ENCODE results near the gene ZCRB1. TPM values are rescaled to one million over a fixed set of nuclear protein-coding genes. Genes with fewer than 3 reads are reported as not detected.

The ZCRB1 gene
- total RNA-seq, 1 experiment from 2014 or later, result 71.5 TPM

DNA sequence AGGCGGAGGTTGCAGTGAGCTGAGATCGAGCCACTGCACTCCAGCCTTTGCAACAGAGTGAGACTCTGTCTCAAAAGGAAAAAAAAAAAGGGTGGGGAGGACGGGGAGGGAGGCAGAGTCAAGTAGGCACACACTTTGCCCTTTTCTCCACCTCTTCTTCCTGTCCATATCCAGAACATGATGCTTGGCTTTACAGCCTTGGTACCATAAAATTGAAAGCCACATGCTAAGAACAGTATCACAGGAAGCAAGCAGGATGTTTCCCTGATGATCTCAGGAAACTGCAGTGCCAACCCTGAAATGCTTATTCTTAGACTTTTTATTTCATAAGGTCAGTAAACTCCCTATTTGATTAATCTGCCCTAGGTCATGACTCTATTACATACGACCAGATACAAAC, 55.3 kb downstream of the ZCRB1 start:
- H3K23me2 ChIP-seq (ENCODE audit: insufficient read length, low read depth, low read length, poor library complexity, severe bottlenecking), result peaks cover 3% of the 10 kb centered on the region
- H2BK120ac ChIP-seq (ENCODE audit: low read depth, low read length, poor library complexity, severe bottlenecking), result no peak overlapping the region
- no peak overlapping the region for H3K23ac ChIP-seq (ENCODE audit: insufficient read length, low read depth, low read length)
- no peak overlapping the region for H4K8ac ChIP-seq (replicated peaks; ENCODE audit: insufficient read length, low read depth, low read length)
- H4K91ac ChIP-seq (ENCODE audit: insufficient read length, low read depth, low read length), result no peak overlapping the region
- no peaks in the 10 kb centered on the region for H3K9me3 ChIP-seq (ENCODE audit: control insufficient read depth, low read depth, low read length)
- no peaks in the 10 kb centered on the region for H3K4me1 ChIP-seq (ENCODE audit: insufficient read depth, low read length)
- no peaks in the 10 kb centered on the region for H4K20me1 ChIP-seq (ENCODE audit: control insufficient read depth, insufficient read depth, insufficient read length)
- H2AK5ac ChIP-seq (ENCODE audit: insufficient read length, low read length), result no peak overlapping the region
- no peak overlapping the region for H3K14ac ChIP-seq (ENCODE audit: insufficient read depth, low read length)
- H3T11ph ChIP-seq (ENCODE audit: low read length), result no peak overlapping the region
- no peak overlapping the region for H3K27ac ChIP-seq (ENCODE audit: insufficient read length, low read depth, low read length)
- Mint-ChIP-seq H3K9me3 (peaks cover 0 to 2% of the 10 kb centered on the region in 2 experiments; a peak in 3 of 5 replicates), H3K4me3 (no peak overlapping the region), H3K36me3 (ENCODE audit: insufficient read depth in 1 of 3, low read depth in 3 of 3) (no peaks in the 10 kb centered on the region; a peak in 2 of 7 replicates), H3K4me1 (peaks cover 3% of the 10 kb centered on the region in 2 experiments), H3K27ac (no peak overlapping the region), H3K27me3 (ENCODE audit: low read depth) (peaks cover 32% of the 10 kb centered on the region)
- H3K27me3 ChIP-seq (ENCODE audit: insufficient read depth, low read length), result no peaks in the 10 kb centered on the region; the same call in 1 of the 2 replicates
- H3K79me1 ChIP-seq (ENCODE audit: insufficient read depth, low read depth, low read length, poor library complexity, severe bottlenecking), result no peaks in the 10 kb centered on the region
- no CpG with 5 or more reads among the region's 4 CpGs for WGBS (ENCODE audit: extremely low coverage, insufficient read length, low lambda C conversion rate)
- H2BK5ac ChIP-seq (ENCODE audit: insufficient read length, low read length), result no peak overlapping the region
- no peak for DNase-seq
- H3K4me2 ChIP-seq (ENCODE audit: insufficient read depth, insufficient read length, low read length), result no peak overlapping the region
- no peak overlapping the region for H3K9ac ChIP-seq (ENCODE audit: extremely low read depth, insufficient read length, low read length)
- TF ChIP-seq, protein P1, sequence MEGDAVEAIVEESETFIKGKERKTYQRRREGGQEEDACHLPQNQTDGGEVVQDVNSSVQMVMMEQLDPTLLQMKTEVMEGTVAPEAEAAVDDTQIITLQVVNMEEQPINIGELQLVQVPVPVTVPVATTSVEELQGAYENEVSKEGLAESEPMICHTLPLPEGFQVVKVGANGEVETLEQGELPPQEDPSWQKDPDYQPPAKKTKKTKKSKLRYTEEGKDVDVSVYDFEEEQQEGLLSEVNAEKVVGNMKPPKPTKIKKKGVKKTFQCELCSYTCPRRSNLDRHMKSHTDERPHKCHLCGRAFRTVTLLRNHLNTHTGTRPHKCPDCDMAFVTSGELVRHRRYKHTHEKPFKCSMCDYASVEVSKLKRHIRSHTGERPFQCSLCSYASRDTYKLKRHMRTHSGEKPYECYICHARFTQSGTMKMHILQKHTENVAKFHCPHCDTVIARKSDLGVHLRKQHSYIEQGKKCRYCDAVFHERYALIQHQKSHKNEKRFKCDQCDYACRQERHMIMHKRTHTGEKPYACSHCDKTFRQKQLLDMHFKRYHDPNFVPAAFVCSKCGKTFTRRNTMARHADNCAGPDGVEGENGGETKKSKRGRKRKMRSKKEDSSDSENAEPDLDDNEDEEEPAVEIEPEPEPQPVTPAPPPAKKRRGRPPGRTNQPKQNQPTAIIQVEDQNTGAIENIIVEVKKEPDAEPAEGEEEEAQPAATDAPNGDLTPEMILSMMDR (conservative IDR thresholded peaks at IDR 0.05), result no peak
- H3K4ac ChIP-seq (ENCODE audit: low read depth, low read length), result no peak overlapping the region
- no peaks in the 10 kb centered on the region for H3K79me2 ChIP-seq (ENCODE audit: insufficient read depth, low read length)
- H4K5ac ChIP-seq (ENCODE audit: insufficient read length, low read depth, low read length), result no peak overlapping the region
- H3K56ac ChIP-seq (ENCODE audit: insufficient read length, low read depth, low read length), result no peak overlapping the region
- H2AFZ ChIP-seq (ENCODE audit: low read length), result no peak overlapping the region
- H3K18ac ChIP-seq (ENCODE audit: insufficient read length, low read depth, low read length), result no peak overlapping the region
- H2BK12ac ChIP-seq (ENCODE audit: insufficient read length, low read depth, low read length), result no peak overlapping the region
- no peak overlapping the region for H2BK20ac ChIP-seq (ENCODE audit: low read depth, low read length, poor library complexity, severe bottlenecking)
- no peak overlapping the region for H2BK15ac ChIP-seq (ENCODE audit: low read depth, low read length)
